HG03280 (cell line): Measurements from ENCODE around the gene SLC25A6.
"Not testable (repeated sequence)": the region's sequence is repeated elsewhere in the genome, so short reads cannot be mapped to it uniquely, and the experiment has no call there.

Experiments
- ATAC-seq: cut with Tn5 transposase; IDR thresholded peaks from one replicate; pipeline ENCODE4 v1.9.1; 2021; ENCODE audit warnings: mild to moderate bottlenecking, moderate library complexity; ENCODE audit not compliant: unreplicated experiment

SLC25A6 gene

DNA sequence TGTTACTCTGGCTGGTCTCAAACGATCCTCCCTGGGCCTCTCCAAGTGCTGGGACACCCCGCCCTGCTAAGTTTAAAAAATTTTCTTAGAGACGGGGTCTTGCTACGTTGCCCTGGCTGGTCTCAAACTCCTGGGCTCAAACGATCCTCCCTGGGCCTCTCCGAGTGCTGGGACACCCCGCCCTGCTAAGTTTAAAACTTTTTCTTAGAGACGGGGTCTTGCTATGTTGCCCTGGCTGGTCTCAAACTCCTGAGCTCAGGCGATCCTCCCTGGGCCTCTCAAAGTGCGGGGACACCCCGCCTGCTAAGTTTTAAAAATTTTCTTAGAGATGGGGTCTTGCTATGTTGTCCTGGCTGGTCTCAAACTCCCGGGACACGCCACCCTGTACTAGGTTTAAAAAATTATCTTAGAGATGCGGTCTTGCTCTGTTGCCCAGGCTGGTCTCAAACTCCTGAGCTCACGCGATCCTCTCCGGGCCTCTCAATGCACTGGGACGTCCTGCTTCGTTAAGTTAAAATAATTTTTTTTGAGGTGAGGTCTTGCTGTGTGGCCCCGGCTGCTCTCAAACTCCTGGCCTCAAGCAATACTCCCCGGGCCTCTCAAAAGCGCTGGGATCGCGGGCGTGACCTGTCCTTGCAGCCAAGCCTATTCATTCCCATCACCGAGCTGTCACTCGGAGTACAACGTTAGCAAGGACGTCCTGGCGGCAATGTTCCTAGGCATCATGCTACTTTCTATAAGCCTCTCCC is 1.1 kb downstream of the SLC25A6 start:
- no peak for ATAC-seq

DNA sequence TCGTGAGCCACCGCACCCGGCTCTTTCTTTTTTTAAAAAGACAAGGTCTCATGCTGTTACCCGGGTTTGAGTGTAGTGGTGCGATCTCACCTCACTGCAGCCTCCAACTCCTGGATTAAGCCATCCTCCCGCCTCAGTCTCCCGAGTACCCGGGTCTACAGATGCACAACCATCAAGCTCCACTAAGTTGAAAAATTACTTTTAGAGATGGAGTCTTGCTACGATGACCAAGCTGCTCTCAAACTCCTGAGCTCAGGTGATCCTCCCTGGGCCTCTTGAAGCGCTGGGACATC is 2.0 kb downstream of the SLC25A6 start:
- ATAC-seq, result no peak

DNA sequence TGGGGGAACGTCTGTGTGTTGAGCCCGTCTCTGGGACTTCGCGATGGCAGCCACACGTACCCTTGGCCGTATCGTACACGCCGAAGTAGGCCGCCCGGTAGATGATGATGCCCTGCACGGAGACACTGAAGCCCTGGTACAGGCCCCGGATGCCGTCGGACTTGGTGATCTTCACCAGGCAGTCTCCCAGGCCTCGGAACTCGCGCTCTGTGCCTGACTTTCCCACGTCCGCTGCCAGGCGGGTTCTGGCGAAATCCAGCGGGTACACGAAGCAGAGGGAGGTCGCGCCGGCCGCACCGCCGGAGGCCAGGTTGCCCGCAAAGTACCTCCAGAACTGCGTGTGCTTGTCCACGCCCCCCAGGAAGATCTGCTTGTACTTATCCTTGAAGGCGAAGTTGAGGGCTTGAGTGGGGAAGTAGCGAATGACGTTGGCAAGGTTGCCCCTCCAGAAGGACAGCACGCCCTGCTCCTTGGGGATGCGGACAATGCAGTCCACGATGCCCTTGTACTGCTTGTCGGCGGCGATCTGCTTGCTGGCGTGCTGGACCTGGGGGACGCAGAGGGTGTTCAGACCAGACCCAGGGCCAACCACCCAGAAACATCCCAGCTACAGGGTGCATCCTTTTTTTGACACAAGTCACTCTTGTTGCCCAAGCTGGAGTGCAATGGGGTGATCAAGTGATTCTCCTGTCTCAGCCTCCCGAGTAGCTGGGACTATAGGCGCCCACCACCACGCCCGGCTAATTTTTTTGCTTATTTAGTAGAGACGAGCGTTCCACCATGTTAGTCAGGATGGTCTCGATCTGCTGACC is 2.5 kb downstream of the SLC25A6 start:
- no peak for ATAC-seq

DNA sequence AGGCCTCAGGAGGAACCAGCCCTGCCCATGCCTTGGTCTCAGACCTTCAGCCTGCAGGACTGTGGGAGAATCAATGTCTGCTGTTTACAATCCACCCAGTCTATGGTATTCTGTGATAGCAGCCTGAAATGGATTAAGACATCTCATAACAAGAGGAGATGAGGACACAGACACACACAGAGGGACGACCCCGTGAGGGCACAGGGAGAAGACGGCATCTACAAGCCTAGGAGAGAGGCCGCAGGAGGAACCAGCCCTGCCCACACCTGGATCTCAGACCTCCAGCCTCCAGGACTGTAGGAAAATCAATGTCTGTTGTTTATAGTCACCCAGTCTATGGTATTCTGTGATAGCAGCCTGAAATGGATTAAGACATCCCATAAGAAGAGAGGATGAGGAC is 3.3 kb downstream of the SLC25A6 start:
- ATAC-seq, result no peak

DNA sequence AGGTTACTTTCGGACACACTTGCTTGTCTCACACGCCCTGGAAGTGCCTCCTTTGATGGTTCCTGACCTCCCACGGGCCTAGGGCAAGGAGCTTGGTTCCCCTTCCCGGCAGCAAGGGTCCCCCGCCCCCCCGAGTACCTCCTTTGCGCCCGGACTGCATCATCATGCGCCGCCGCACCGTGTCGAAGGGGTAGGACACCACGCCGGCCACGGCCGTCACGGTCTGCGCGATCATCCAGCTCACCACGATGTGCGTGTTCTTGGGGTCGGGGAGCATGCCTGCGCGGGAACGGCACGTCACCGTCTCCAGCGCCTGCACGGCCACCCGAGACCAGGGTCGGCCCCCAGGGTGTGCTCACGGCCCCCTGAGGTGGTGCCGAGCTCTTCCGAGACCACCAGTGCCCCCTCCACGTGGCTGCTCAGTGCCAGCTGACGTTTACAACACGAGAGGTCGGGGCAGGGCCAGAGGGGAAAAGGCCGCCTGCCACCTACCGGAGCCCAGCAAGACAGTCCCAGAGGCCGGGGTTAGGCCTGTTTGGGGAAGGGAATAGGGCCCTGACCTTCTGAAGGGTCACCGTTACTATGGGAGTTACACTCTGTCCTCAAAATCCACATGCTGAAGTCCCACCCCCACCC is 4.7 kb downstream of the SLC25A6 start:
- ATAC-seq, result no peak

DNA sequence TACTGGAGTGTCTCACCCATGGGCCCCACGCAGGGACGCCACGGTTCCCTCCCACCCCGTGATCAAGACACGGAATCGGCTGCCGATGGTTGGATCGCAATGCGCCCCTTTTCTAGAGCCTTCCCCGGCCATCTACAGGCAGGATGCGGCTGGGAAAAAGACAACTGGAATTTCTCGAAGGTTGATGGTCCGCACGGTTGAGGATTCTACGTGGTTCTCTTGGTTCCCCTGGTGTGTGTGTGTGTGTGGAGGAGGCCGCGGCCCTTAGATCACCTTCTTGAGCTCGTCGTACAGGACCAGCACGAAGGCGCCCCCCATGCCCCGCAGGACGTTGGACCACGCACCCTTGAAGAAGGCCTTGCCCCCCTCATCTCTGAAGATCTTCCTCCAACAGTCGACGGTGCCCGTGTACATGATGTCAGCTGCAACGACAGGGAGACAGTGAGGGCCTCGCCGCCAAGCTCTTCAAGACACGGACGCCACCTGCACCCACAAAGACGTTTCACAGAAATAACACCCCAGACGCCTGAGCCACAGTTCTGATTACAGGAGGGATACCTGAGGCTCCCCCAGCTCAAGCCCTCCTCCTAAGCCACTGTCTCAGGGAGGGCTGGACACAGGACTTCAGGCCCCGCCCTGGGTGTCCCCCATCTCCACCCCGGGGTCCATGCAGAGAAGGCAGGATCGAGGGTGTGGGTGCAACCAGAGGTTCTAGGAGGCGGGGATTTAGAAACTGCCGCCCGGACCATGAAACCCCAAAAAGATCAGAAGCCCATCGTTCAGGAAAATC is 5.4 kb downstream of the SLC25A6 start:
- no peak for ATAC-seq

DNA sequence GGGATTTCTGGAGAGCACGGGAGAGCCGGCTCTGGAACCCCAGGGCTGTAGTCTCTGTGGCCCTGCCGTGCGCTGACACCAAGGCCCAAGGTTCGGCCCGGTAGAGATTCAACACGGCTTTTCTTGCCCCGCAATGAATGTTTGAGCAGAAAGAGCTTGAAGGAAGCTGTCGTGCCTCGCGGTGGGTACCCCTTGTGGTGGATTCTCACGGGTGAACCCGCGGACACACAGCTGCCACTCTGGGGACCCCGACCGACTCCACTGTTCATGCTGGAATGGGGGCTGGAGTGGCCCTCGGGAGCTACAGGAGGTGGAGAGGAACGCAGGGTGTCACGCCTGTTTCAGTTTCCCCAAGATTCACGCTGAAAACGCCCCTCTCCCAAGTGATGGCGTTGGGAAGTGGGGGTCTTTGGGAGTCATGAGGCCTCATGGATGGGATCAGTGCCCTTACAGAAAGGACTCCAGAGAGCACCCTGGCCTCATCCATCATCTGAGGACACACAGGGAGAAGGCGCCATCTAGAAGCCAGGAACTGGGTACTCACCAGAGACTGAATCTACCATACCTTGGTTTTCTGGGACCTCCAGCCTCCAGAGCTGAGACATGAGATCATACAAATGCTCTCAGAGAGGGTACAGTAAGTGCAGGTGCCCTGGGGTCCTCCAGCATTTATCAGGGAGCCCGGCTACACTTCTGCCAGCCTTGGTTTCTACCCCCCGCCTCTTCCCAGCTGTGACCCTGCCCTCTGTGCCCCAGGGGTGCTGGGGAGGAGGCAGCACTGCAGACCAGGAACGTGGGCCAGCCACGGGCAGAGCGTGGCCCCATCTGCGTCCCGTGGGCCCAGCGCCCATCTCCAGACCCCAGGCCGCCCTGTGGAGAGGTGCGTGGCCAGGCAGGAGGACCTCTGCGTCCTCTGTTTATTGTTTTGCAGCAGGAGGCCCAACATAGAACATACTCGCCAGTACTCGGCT is 6.4 kb downstream of the SLC25A6 start:
- ATAC-seq, result no peak

DNA sequence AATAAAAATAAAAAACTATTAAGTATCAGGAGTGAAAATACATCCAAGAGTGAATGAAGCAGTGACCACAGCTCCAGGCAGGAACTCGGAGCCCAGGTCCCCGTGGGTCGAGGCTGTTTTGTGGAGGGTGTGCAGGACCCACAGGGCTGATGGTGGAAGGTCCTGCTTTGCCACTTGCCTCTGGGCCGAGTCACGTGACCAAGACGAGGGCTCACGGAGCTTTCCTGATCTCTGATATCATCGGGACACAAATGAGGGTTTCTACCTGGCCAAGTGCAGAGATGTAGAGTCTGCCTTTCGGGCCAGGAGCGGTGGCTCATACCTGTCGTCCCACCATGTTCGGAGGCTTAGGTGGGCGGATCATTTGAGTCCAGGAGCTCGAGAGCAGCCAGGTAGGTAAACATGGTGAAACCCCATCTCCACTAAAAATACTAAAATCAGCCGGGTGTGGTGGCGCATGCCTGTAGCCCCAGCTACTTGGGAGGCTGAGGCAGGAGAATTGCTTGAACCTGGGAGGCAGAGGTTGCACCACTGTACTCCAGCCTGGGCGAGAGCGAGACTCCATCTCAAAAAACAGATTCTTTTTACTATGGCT is 7.2 kb downstream of the SLC25A6 start:
- ATAC-seq, result no peak

DNA sequence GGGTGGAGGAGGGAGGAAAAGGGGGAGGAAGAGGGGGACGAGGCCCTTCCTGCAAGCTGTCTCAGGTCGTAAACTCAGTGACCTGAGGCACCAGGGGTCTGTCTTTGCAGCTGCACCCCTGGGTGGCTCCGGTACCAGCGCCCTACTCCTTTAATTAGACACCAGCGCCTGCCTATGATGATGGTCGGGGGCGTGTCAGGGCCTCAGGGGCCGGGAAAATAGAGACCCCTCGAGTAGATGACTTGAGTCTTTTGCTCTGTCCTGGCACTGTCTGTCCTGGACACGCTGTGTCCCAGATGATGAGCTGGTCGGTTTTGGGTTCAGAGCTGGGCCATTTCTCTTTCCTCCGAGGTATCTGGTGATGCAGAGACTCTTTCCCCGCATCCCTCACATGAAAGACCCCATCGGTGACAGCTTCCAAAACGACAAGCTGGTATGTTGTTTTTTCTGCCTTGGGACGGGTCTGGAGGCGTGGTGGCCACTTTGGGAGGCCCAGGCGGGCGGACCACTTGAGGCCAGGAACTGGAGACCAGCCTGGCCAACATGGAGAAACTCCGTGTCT is 11.2 kb downstream of the SLC25A6 start:
- no peak for ATAC-seq

DNA sequence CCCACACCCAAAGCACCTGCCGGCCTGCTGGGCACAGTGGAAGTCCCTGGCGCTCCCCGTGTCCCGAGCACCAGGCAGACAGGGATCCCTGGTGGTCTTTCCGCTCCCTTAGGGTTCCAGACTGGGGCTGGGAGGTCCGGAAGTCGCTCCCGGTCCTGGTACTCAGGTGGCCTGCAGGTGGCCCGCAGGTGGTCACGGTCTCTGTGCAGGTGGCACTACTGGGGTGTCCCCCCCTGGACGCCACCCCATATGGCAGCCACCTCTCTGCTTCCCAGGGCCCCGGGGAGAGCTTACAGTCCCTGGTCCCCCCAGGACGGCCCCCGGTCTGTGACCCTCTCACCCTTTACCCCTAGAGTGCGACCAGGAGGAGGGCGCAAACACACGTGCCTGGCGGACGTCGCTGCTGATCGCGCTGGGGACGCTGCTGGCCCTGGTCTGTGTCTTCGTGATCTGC is 13.6 kb downstream of the SLC25A6 start:
- ATAC-seq, result no peak

DNA sequence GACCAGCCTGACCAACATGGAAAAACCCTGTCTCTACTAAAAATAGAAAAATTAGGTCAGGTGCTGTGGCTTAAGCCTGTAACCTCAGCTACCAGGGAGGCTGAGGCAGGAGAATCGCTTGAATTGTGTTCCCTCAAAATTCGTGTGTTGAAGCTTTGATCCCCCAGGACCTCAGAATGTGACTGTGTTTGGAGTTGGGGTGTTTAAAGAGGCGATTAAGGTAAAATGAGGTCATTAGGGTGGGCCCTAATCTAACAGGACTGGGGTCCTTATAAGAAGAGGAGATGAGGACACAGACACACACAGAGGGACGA is 23.6 kb downstream of the SLC25A6 start:
- ATAC-seq, result no peak

DNA sequence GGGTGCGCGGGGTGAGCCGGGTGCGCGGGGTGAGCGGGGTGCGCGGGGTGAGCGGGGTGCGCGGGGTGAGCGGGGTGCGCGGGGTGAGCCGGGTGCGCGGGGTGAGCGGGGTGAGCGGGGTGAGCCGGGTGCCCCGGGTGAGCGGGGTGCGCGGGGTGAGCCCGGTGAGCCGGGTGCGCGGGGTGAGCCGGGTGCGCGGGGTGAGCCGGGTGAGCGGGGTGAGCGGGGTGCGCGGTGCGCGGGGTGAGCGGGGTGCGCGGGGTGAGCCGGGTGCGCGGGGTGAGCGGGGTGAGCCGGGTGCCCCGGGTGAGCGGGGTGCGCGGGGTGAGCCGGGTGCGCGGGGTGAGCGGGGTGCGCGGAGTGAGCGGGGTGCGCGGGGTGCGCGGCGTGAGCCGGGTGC is 25.6 kb downstream of the SLC25A6 start:
- not testable (repeated sequence) for ATAC-seq

DNA sequence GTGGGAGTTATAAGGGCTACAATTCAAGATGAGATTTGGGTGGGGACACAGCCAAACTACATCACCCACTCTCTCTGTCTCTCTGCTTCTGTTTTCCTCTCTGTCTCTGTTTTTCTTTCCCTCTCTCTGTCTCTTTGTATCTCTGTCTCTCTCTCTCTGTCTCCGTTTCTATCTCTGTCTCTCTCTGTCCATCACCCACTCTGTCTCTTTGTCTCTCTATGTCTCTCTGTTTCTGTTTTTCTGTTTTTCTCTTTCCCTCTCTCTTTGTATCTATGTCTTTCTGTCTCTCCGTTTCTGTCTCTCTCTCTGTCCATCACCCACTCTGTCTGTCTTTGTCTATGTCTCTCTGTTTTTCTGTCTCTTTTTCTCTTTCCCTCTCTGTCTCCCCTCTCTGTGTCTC is 30.0 kb downstream of the SLC25A6 start:
- ATAC-seq, result no peak

DNA sequence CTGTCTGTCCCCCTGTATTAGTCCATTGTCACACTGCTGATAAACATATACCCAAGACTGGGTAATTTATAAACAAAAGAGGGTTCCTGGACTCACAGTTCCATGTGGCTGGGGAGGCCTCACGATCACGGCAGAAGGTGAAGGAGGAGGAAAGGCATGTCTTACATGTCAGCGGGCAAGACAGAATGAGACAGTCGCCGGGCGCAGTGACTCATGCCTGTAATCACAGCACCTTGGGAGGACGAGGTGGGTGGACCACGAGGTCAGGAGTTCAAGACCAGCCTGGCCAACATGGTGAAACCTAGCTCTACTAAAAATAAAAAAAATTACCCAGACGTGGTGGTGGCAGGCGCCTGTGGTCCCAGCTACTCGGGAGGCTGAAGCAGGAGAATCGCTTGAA is 30.6 kb downstream of the SLC25A6 start:
- no peak for ATAC-seq

DNA sequence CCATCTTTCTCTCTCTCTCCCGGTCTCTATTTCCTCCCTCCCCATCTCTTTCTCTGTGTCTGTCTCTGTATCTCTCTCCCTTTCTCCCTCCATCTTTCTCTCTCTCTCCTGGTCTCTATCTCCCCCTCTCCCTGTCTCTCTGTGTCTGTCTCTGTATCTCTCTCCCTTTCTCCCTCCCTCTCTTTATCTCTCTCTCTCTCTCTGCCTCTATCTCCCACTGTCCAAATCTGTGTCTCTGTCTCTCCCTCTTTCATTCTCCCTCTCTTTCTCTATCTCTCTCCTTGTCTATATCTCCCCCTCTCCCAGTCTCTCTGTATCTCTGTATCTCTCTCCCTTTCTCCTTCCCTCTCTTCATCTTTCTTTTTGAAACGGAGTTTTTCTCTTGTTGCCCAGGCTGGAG is 31.7 kb downstream of the SLC25A6 start:
- no peak for ATAC-seq

DNA sequence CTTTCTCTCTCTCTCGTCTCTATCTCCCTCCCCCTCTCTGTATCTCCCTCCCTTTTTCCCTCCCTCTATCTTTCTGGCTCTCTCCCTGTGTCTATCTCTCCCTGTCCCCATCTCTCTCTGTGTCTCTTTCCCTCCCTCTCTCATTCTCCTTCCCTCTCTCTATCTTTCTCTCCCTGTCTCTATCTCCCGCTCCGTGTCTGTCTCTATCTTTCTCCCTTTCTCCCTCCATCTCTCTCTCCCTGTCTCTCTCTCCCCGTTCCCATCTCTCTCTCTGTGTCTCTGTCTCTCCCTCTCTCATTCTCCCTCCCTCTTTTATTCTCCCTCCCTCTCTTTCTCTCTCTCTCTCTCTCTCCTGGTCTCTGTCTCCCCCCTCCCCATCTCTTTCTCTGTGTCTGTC is 32.4 kb downstream of the SLC25A6 start:
- ATAC-seq, result no peak

DNA sequence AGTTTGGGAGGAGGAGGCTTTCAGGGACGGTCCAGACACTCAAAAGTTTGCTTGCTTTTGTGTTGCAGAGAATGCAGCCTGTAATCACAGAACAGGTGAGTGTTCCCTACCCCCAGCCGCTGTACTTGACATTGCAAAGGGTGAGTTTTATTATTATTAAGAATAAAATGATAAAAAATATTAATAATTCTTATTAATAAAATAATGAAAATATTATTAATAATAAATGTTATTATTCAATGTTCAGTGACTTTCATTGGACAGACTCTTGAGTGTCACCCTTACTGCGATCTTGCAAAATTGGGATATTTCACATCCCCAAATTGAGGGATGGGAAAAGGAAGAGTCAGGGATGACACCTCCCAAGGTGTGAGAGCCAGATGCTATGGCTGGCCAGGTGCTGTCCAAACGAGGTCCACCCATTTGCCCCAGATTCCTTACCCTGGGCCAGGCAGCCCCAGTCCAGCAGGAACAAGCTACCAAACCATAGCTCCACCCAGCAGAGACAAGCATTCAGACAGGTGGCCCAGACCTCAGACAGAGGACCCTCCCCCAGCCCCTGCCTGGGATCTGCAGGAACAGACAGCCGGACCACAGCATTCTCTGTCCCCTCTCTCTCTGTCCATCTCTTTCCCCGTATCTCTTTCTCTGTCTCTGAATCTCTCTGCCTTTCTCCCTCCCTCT is 33.0 kb downstream of the SLC25A6 start:
- no peak for ATAC-seq

DNA sequence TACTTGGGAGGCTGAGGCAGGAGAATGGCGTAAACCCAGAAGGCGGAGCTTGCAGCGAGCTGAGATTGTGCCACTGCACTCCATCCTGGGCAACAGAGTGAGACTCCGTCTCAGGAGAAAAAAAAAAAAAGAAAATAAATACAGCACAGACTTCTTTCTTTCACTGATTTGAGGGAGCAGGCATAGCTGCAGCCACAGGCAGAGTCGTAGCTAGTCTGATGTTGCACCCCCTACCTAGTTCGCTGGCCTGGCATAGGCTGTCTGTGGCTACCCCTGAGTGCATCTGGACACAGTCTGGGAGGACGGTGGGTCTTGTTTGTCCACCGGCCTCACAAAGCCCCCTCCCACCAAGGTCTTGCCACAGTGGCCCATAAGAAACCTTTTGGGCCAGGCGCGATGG is 33.9 kb downstream of the SLC25A6 start:
- ATAC-seq, result no peak
